ENCODE results near the gene OAF.

- TF ChIP-seq CTCF (IDR thresholded peaks at IDR 0.05) (peak in 2 of 12 donors; percentile 8 to 20), POLR2A (IDR thresholded peaks at IDR 0.05) (no peak)
Measured at GRCh38 chr11:120239713-120240640, 29.1 kb downstream of the OAF start, which contains the start of gene POU2F3.

Measured in heart left ventricle (tissue), 13 donors.